GM10266 (cell line): ENCODE measurements around the gene TRAF4.

Experiments
- DNase-seq: peaks from one replicate; pipeline ENCODE4 v3.0.0; 2012; ENCODE audit errors: extremely low spot score
- CTCF ChIP-seq: IDR thresholded peaks from 2 replicates; pipeline ENCODE4 v1.5.1; 2012; ENCODE audit warnings: mild to moderate bottlenecking, low read depth; ENCODE audit not compliant: control insufficient read depth, insufficient read depth; ENCODE audit errors: missing control alignments

The TRAF4 gene

GRCh38 chr17:28744972-28745785 is 1.4 kb downstream of the TRAF4 start:
- no peak for DNase-seq
- TF ChIP-seq CTCF: no peak

GRCh38 chr17:28745786-28746411 is 2.1 kb downstream of the TRAF4 start:
- no peak for TF ChIP-seq CTCF
- DNase-seq: no peak

- DNase-seq: no peak
- TF ChIP-seq CTCF: no peak
These were observed 2.8 kb downstream of the TRAF4 start for GRCh38 chr17:28746611-28747050.

- no peak for DNase-seq
- TF ChIP-seq CTCF: no peak
These were observed 3.4 kb downstream of the TRAF4 start for GRCh38 chr17:28747051-28747691.

- DNase-seq: no peak
- TF ChIP-seq CTCF: no peak
These were observed 4.3 kb downstream of the TRAF4 start for GRCh38 chr17:28747801-28748750.

- no peak for DNase-seq
- TF ChIP-seq CTCF: no peak
These were observed 5.2 kb downstream of the TRAF4 start for GRCh38 chr17:28748852-28749515.
